CD14-positive monocyte (primary cell): ENCODE measurements around the gene SLC27A5. TPM values are rescaled to one million over a fixed set of nuclear protein-coding genes. Genes with fewer than 3 reads are reported as not detected.

Experiments used
- DNase-seq, 3 donors: peaks; one replicate each; pipeline ENCODE4 v3.0.0-alpha.2; 2011 to 2022
- H2AFZ ChIP-seq: 2 replicates; pipeline ENCODE4 v1.6.0; 2012; ENCODE audit warnings: mild to moderate bottlenecking, low read depth, low read length, inconsistent platforms; ENCODE audit not compliant: insufficient read depth, poor library complexity, severe bottlenecking
- H3K27ac ChIP-seq, 2 donors: 1 replicate in 1 of 2; 2 replicates in 1 of 2; pipeline ENCODE4 v1.5.1; 2012 to 2013; ENCODE audit warnings: low read length in 2 of 2, control low read depth in 1 of 2, inconsistent platforms in 1 of 2, low read depth in 1 of 2, mild to moderate bottlenecking in 1 of 2
- H3K27me3 ChIP-seq, 2 donors: one replicate each; pipeline versions ENCODE4 v1.6.0 to v1.6.1; 2011 to 2013; ENCODE audit warnings: low read length in 2 of 2; ENCODE audit not compliant: control insufficient read depth in 2 of 2, insufficient read depth in 2 of 2
- H3K36me3 ChIP-seq, 2 donors: replicated peaks in 1 of 2; 1 replicate in 1 of 2; 2 replicates in 1 of 2; pipeline versions ENCODE4 v1.5.1 to v1.6.1; 2012 to 2013; ENCODE audit warnings: low read length in 2 of 2, control low read depth in 1 of 2, inconsistent platforms in 1 of 2, mild to moderate bottlenecking in 1 of 2; ENCODE audit not compliant: insufficient read depth in 2 of 2, control insufficient read depth in 1 of 2
- H3K4me1 ChIP-seq, 2 donors: 1 replicate in 1 of 2; 2 replicates in 1 of 2; pipeline versions ENCODE4 v1.5.1 to v1.6.1; 2012 to 2013; ENCODE audit warnings: low read length in 2 of 2, control low read depth in 1 of 2, inconsistent platforms in 1 of 2, mild to moderate bottlenecking in 1 of 2, moderate library complexity in 1 of 2; ENCODE audit not compliant: insufficient read depth in 2 of 2, control insufficient read depth in 1 of 2
- H3K4me2 ChIP-seq: replicated peaks from 2 replicates; pipeline ENCODE3; 2012; ENCODE audit warnings: low read length, moderate library complexity, mild to moderate bottlenecking; ENCODE audit not compliant: poor library complexity, severe bottlenecking; ENCODE audit errors: extremely low read depth
- H3K4me3 ChIP-seq, 3 experiments: fragments of 200-600 bp in 1 of 3; sonication (generic) in 1 of 3; replicated peaks in 1 of 3; 1 replicate in 2 of 3; 2 replicates in 1 of 3; pipeline ENCODE4 v1.5.1; 2011 to 2013; ENCODE audit warnings: low read length in 3 of 3, mild to moderate bottlenecking in 3 of 3, control low read depth in 2 of 3, low read depth in 2 of 3, inconsistent platforms in 1 of 3, moderate library complexity in 1 of 3
- H3K79me2 ChIP-seq: 2 replicates; pipeline ENCODE4 v1.6.0; 2012; ENCODE audit warnings: mild to moderate bottlenecking, control low read depth, inconsistent platforms, low read length, moderate library complexity; ENCODE audit not compliant: insufficient read depth
- H3K9ac ChIP-seq: 2 replicates; pipeline ENCODE4 v1.6.0; 2017; ENCODE audit warnings: low read length, mild to moderate bottlenecking; ENCODE audit not compliant: insufficient read depth, poor library complexity, severe bottlenecking
- H3K9me3 ChIP-seq, 2 donors: replicated peaks in 1 of 2; 1 replicate in 1 of 2; 2 replicates in 1 of 2; pipeline versions ENCODE4 v1.5.1 to v1.6.1; 2012 to 2013; ENCODE audit warnings: low read length in 2 of 2, control low read depth in 1 of 2; ENCODE audit not compliant: control insufficient read depth in 1 of 2, insufficient read depth in 1 of 2
- H4K20me1 ChIP-seq: 2 replicates; pipeline ENCODE4 v1.6.0; 2012; ENCODE audit warnings: mild to moderate bottlenecking, low read length, control low read depth, moderate library complexity; ENCODE audit not compliant: insufficient read depth
- H3K27ac Mint-ChIP-seq, 7 donors: one replicate each; pipeline ENCODE4 v1.8.0; 2020; ENCODE audit warnings: mild to moderate bottlenecking in 7 of 7, mixed read lengths in 7 of 7, moderate library complexity in 6 of 7, inconsistent platforms in 2 of 7
- H3K27me3 Mint-ChIP-seq, 3 donors: one replicate each; pipeline ENCODE4 v1.8.0; 2021 to 2022; ENCODE audit warnings: low read depth in 3 of 3, mild to moderate bottlenecking in 3 of 3, mixed read lengths in 3 of 3, moderate library complexity in 3 of 3, inconsistent platforms in 1 of 3
- H3K36me3 Mint-ChIP-seq, 2 donors: one replicate each; pipeline ENCODE4 v1.8.0; 2020; ENCODE audit warnings: mixed read lengths in 2 of 2, inconsistent platforms in 1 of 2, mild to moderate bottlenecking in 1 of 2
- H3K4me1 Mint-ChIP-seq: one replicate; pipeline ENCODE4 v1.8.0; 2020; ENCODE audit warnings: mild to moderate bottlenecking, mixed read lengths
- H3K4me3 Mint-ChIP-seq, 2 donors: one replicate each; pipeline ENCODE4 v1.8.0; 2020; ENCODE audit warnings: mild to moderate bottlenecking in 2 of 2, mixed read lengths in 2 of 2, moderate library complexity in 1 of 2
- H3K9me3 Mint-ChIP-seq, 7 donors: one replicate each; pipeline ENCODE4 v1.8.0; 2020 to 2022; ENCODE audit warnings: mixed read lengths in 7 of 7, mild to moderate bottlenecking in 6 of 7, moderate library complexity in 6 of 7, inconsistent platforms in 2 of 7
- WGBS: methylation state at CpG from one replicate; pipeline ENCODE4 v1.1.5; 2013; ENCODE audit warnings: missing lambda C conversion rate; ENCODE audit not compliant: insufficient coverage; 5-methylcytosine and 5-hydroxymethylcytosine counted together
- intact Hi-C, 2 donors: fragments of 100-400 bp; cut with micrococcal nuclease; formaldehyde crosslinking; loops; one replicate each; pipeline versions ENCODE4 v1.15.0 to v1.15.1; 2023
- polyA plus RNA-seq, 3 donors: library from polyadenylated mRNA; depleted of rRNA in 1 of 3; unstranded in 2 of 3; stranded (reverse) in 1 of 3; fragments of 300-500 nt in 2 of 3; fragments of >200 nt in 1 of 3; fragmentation: Illumina TruSeq in 2 of 3; gene quantifications; 1 replicate in 2 of 3; 2 replicates in 1 of 3; pipeline ENCODE4 v1.2.3, GENCODE V29; 2012 to 2021
- TF ChIP-seq, protein P1 (sequence below): fragments of 200-600 bp; IDR thresholded peaks from one replicate; pipeline ENCODE4 v1.8.0; 2022; ENCODE audit warnings: antibody characterized with exemption, mild to moderate bottlenecking

Gene SLC27A5
- polyA plus RNA-seq, 3 donors = 1.5 to 2.9 (median 2.8) TPM

- peaks cover 0 to 5% of the 10 kb centered on the region in 2 donors for H3K27me3 ChIP-seq
- H3K4me1 ChIP-seq = peaks cover 11 to 15% of the 10 kb centered on the region in 2 donors
- H3K27ac ChIP-seq = no peak overlapping the region
- H3K9me3 Mint-ChIP-seq = peaks cover 0 to 1% (median 0%) of the 10 kb centered on the region in 7 donors
- H3K36me3 Mint-ChIP-seq = peaks cover 38 to 54% of the 10 kb centered on the region in 2 donors
- peak overlapping the region in 2 of 7 donors; percentile 10 to 25 for H3K27ac Mint-ChIP-seq
- H3K4me3 ChIP-seq = no peak overlapping the region
- no peak overlapping the region for H3K9ac ChIP-seq
- intact Hi-C loops = no loop called here
- H3K9me3 ChIP-seq = no peaks in the 10 kb centered on the region
- H3K4me1 Mint-ChIP-seq = peaks cover 16% of the 10 kb centered on the region
- H2AFZ ChIP-seq = no peak overlapping the region
- H3K27me3 Mint-ChIP-seq = peaks cover 0 to 3% (median 2%) of the 10 kb centered on the region in 3 donors
- WGBS = 94% methylated on average over 11 of the region's 21 CpGs
- no peaks in the 10 kb centered on the region for H3K79me2 ChIP-seq
- no peak for DNase-seq
- H3K4me3 Mint-ChIP-seq = no peak overlapping the region
- no peaks in the 10 kb centered on the region for H4K20me1 ChIP-seq
- TF ChIP-seq, protein P1, sequence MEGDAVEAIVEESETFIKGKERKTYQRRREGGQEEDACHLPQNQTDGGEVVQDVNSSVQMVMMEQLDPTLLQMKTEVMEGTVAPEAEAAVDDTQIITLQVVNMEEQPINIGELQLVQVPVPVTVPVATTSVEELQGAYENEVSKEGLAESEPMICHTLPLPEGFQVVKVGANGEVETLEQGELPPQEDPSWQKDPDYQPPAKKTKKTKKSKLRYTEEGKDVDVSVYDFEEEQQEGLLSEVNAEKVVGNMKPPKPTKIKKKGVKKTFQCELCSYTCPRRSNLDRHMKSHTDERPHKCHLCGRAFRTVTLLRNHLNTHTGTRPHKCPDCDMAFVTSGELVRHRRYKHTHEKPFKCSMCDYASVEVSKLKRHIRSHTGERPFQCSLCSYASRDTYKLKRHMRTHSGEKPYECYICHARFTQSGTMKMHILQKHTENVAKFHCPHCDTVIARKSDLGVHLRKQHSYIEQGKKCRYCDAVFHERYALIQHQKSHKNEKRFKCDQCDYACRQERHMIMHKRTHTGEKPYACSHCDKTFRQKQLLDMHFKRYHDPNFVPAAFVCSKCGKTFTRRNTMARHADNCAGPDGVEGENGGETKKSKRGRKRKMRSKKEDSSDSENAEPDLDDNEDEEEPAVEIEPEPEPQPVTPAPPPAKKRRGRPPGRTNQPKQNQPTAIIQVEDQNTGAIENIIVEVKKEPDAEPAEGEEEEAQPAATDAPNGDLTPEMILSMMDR = no peak
- peaks cover 21 to 31% of the 10 kb centered on the region in 2 donors for H3K36me3 ChIP-seq
- no peak overlapping the region for H3K4me2 ChIP-seq
Observed at GRCh38 chr19:58455306-58455705, 56.5 kb downstream of the SLC27A5 start.

DNA sequence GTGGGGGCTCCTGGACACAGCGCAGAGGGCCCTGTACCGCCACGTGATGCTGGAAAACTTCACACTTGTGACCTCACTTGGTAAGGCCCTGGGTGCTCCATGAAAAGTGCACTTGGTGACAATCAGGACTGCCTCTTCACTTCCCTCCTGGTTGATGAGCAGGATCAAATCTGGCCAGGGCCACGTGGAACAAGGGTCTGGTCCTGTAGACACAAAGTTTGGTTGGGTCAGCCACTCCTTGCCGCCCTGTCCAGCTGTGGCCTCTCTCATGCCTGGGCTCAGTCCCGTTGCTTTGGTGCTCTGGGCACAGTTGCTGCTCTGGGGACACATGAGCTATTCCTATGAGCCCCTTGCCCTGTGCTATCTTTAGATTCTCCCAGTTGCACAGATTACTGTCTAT, 58.0 kb downstream of the SLC27A5 start:
- WGBS = 91% methylated on average over 6 of the region's 6 CpGs
- peaks cover 0 to 5% of the 10 kb centered on the region in 2 donors for H3K27me3 ChIP-seq
- peaks cover 34 to 44% of the 10 kb centered on the region in 2 donors for H3K36me3 Mint-ChIP-seq
- H3K9ac ChIP-seq = no peak overlapping the region
- intact Hi-C loops = no loop called here
- TF ChIP-seq, protein P1 = no peak
- no peak overlapping the region for H3K4me2 ChIP-seq
- H3K4me1 ChIP-seq = peaks cover 11 to 15% of the 10 kb centered on the region in 2 donors
- H3K9me3 Mint-ChIP-seq = peaks cover 7 to 14% (median 12%) of the 10 kb centered on the region in 7 donors
- peaks cover 2 to 6% (median 3%) of the 10 kb centered on the region in 3 donors for H3K27me3 Mint-ChIP-seq
- H3K4me3 ChIP-seq = no peak overlapping the region
- H3K4me1 Mint-ChIP-seq = peaks cover 16% of the 10 kb centered on the region
- no peaks in the 10 kb centered on the region for H4K20me1 ChIP-seq
- H3K27ac ChIP-seq = no peak overlapping the region
- peaks cover 10 to 11% of the 10 kb centered on the region in 2 donors for H3K9me3 ChIP-seq
- no peak overlapping the region for H2AFZ ChIP-seq
- no peak for DNase-seq
- H3K4me3 Mint-ChIP-seq = no peak overlapping the region
- H3K79me2 ChIP-seq = no peaks in the 10 kb centered on the region
- peaks cover 21 to 31% of the 10 kb centered on the region in 2 donors for H3K36me3 ChIP-seq
- no peak overlapping the region for H3K27ac Mint-ChIP-seq
